ENCODE data around the gene LRRTM3.

Gene LRRTM3

DNA sequence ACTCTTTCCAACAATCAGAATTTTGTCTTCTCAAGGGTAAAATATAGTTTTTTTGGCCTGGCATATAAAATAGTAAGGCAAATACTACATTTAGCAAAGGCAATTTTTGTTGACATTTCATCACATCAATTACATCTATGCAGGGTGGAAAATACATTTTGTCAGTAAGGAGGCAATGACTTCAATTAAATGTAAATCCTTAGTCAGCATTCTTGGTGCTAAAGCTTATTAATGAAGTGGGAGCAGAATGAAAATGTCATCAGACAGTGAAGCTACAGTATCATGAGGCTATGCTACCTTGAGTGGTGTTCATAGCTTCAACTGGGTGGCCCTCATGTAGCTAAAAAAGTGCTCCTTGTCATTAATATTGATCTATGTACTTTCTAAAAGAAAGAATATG is 8.9 kb downstream of the LRRTM3 start:
- DNase-seq (ENCODE audit: low read depth): no peak

DNA sequence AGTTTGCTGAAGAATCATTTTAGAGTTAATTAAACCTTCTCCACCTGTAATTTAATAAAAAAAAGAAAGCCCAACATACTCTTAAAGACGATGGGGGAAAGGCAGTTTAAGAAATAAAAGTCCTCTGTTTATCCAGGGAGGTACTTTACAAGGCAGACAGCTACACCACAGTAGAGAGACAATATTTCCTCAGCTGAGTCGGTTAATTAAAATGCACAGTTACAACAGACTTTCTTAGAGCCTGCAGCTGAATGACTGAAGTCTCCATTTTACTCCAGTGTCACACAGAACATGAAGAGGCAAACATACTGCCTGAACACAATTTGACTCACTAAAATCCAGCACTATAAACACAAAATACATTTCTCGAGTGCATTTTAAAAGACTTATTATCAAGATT is 15.1 kb downstream of the LRRTM3 start:
- no peak for DNase-seq (ENCODE audit: low read depth)

GRCh38 chr10:66941491-66941890 is 15.7 kb downstream of the LRRTM3 start:
- no peak for DNase-seq (ENCODE audit: low read depth)

DNA sequence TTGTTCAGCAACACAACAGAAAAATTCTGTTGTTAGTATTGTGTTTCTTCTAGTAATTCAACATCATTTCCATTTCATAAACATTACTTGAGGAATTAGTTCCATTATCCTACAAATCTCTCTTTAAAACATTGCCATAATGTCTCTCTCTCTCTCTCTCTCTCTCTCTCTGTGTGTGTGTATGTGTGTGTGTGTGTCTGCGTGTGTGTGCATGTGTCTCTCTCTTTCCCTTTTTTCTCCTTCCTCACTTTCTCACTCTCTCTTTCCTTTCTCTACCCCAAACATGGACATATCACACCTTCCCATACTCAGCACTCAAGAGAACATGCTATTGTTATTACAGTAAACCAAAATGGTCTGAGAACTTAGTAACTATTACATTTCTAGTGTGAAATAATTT is 16.6 kb downstream of the LRRTM3 start:
- DNase-seq (ENCODE audit: low read depth): no peak

GRCh38 chr10:66943590-66943989 is 17.8 kb downstream of the LRRTM3 start:
- no peak for DNase-seq (ENCODE audit: low read depth)

DNA sequence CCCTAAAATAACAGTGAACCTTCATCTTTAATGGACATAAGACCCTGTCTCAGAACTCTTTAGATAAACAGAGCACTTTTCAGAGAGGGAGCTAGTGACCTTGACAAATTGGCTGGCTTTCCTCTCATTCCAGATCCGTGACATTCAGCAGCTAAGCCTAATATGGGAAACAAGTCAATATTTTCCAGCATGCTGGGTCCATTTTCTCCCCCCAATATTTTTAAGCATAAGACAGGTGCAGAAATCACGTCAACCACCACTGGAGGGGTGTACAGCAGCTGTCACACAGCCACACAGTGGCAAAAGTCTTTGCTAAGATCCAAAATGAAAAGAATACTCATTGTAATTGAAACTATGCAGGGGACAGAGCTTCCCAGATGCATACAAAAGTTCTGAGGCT is 26.1 kb downstream of the LRRTM3 start:
- no peak for DNase-seq (ENCODE audit: low read depth)

GRCh38 chr10:66958466-66958865 is 32.6 kb downstream of the LRRTM3 start:
- no peak for DNase-seq (ENCODE audit: low read depth)

- no peak for DNase-seq (ENCODE audit: low read depth)
Observed at GRCh38 chr10:66964946-66965345, 39.1 kb downstream of the LRRTM3 start.

DNA sequence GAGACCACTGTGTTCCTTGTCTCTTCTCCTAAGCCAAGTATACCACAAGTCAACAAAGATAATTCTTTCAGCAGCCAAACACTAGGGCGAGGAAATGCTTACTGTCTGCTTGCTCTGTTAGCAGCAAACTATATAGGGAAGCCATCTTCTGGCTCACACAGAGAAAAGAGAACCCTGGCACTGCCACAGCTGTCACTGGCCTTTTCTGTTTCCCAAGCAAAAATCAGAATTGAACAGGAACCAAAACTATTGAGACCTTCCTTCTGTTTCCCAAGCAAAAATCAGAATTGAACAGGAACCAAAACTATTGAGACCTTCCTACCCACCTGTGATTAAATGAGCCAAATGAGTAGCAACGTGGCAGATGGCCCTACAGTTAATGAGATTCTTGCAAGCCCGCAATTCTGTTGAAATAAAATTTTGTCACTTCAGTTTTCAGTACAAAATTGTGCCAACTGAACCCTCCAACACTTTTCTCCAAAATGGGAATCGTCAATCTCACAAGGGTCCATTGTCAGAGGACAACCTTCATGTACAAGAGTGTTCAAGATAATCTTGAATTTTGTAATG is 54.5 kb downstream of the LRRTM3 start:
- no peak for DNase-seq (ENCODE audit: low read depth)

DNA sequence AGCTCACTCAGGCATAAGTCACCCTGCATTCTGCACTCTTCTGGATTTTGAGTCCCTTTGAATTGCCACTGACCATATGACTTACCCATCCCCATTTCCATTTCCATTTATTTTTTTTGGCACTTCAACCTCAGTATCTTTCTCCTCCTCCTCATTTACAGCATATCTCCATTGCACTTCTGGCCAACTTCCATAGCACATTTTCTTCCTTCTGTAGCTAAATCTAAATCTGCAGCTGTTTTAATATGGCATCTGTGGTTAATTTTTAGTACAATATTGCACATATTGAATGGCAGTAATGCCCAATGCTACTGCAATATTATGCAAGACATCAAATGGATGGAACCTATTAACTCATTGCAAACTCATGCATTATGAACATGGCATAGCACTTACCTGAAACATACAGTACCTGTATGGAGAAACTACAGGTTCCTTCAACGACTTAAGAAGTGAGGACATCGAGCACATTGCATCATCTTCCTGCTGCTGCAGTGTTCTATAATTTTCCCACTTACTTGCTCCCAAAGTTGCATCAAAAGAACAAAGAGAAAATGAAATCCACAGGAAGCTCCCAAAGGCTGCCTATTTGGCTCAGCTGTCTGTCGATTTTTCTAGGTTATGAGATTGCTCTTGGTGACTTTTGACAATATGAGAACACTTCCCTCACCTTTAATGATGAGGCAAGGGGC is 55.7 kb downstream of the LRRTM3 start:
- DNase-seq (ENCODE audit: low read depth): no peak

DNA sequence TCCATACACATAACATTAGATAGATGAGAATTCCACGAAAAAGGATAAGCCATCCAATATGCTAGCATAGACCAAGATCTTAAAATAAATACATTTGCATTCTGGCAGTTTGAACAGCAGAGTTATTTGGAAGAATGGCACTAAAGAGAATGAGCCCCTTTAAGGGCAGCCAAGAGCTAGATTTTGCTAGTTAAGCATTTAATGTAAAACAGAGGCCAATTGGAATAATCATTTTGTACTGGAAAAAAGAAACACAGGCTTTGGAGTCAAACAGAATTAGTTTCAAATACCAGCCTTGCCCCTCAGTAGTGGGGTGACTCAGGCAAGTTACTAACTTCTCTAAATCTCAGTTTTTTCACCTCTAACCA is 56.2 kb downstream of the LRRTM3 start:
- no peak for DNase-seq (ENCODE audit: low read depth)

- no peak for DNase-seq (ENCODE audit: low read depth)
Observed at GRCh38 chr10:66982792-66983474, 57.1 kb downstream of the LRRTM3 start.

DNA sequence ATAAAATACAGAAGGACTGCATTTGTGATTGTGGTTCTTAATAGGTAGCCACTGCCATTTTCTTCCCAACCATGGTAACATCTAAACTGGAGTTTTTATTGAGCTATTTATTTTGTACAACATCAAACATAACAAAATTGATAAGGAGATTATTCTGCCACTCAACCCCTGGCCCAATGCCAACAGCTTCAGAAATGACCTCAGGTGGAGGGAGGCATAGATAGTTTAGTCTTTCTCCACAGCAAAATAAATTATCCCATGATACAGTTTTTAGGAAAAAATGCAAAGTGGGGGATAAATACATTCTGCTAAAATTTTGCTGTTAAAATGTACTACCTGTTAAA is 57.6 kb downstream of the LRRTM3 start:
- no peak for DNase-seq (ENCODE audit: low read depth)

DNA sequence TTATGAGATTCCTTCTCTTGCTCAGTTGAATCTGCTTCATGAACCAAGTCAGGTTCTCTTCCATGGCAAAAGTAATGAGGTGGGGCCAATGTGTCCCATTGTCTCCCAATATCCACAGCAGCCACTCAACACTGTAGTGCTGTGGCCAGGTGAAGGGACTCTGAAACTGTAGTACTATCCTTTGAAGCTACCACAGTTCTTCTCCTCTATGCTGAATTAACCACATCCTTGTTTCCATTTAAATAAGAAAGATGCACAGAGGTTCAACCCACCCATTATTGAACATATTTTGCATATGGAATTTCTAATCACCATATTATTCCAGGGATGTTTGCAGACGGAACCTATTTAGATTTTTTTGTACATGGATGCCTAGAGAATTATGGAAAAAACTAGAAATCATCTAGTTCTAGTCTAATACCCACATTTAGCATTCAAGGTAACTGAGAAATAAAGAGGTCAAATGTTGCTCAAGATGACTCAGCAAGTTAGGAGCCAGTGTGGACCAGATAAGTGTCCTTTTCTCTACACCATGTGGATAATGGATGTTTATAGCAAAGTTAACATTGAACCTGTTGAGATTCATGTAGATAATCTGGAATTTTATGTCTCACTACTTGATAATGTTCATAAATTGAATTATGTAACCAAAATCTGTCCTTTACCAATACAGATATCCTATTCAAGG is 64.5 kb downstream of the LRRTM3 start:
- DNase-seq (ENCODE audit: low read depth): no peak

DNA sequence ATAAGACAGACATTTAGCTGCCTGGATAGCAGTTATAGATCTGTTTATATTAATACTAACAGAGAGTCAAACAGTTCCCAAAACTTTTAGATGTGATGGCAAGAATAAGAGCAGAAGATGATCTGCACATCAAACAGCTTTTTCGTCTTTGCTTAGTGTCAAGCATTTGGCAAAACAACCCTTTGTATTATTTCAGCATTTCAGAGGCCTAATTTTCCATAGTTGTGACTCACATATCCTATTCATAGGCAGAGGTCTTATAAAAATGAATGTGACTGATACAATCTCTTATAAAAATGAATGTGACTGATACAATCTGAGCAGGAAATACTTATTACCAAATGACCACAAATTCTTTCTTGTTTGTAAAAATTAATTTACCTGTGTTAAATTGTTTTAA is 71.2 kb downstream of the LRRTM3 start:
- no peak for DNase-seq (ENCODE audit: low read depth)

DNA sequence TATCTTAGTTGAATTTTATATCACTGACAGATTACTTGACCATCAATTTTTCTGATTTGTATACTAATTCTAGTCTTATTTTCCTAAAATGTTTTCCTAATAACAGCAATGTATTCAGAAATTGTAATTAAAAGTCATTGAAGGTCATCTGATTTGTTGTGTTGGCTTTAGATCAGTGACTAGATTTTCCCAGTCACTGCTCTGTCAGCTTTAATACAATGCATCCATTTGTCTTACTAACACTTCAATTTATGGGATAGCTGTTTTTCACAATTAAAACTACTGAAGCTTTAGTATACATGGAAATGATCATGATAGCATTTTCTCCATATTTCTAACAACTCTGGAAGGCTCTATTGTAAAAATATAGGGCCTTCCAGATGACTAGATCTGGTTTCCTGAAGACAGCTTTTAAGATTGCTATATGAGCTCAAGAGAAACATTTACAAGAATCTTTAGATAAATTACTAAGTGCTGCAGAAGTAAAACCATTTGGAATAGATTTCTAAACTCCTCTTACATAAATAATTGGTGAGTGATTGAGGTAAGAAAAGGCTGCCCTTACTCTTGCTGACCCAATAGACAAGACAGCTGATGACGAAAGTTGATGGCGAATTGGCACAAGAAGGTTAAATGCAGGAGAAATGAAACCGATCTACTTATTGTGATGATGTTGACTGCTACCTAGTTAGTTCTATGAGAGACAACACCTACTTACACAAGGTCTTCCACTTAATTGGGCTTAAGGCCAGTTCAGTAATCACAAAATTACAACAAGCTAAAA is 74.1 kb downstream of the LRRTM3 start:
- DNase-seq (ENCODE audit: low read depth): no peak

DNA sequence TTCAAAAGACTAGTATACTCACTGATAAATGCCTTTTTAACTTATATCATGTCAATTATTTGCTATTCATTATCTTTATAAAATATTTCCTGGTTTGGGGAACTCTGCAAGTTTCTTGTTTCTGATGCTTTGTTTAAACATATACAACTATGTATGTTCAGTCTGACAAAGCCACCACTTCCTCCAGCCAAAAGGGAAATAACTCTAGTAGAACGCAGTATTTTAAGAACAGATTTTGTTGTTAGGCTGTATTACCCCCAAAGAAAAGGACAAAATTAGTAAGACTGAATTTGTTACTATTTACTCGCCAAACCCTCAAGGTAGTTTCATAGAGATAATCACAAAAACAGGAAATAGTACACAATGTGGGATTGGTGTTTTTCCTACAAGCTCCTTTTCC is 78.9 kb downstream of the LRRTM3 start:
- no peak for DNase-seq (ENCODE audit: low read depth)

- DNase-seq (ENCODE audit: low read depth): no peak
Observed at GRCh38 chr10:67005981-67006380, 80.1 kb downstream of the LRRTM3 start.

DNA sequence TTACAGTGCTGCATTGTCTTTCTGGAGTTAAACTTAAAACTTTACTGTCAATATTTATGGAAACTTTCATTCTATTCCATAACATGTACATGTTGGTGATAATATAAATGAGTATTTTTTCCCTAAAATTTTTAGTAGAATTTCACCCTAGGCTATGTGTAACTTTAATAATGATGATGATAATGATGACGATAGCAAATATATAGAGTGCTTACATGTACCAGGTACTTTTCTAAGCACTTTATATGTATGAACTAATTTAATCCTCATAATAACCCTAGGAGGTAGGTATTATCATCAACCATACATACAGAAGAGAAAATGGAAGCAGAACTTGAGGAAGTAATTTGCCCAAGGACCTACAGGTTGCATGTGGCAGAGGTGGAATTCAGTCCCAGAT is 85.6 kb downstream of the LRRTM3 start:
- no peak for DNase-seq (ENCODE audit: low read depth)

- no peak for DNase-seq (ENCODE audit: low read depth)
Observed at GRCh38 chr10:67011981-67012380, 86.1 kb downstream of the LRRTM3 start.

GRCh38 chr10:67015225-67015624 is 89.4 kb downstream of the LRRTM3 start:
- DNase-seq (ENCODE audit: low read depth): no peak

DNA sequence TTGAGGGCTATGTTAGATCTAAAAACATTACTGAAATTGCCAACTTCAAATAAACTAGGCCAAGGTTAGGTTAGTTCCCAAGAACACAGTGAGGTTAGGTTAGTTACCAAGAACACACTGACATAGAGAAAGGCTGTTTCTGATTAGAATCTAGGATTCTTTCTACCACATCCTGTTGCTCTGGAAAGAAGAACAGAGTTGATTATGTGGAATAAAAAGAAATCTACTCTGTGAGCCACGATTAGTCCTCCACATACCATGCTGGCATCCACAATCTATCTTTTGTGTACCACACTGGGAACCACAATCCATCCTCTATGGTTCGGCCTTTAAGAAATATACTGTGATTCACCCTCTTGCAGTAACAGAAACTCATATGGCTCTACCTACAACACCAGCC is 91.4 kb downstream of the LRRTM3 start:
- DNase-seq (ENCODE audit: low read depth): no peak

GRCh38 chr10:67022099-67022498 is 96.3 kb downstream of the LRRTM3 start:
- no peak for DNase-seq (ENCODE audit: low read depth)
